GM18907 (cell line): ENCODE measurements around the gene MYOG.

Source experiments
- ATAC-seq: cut with Tn5 transposase; IDR thresholded peaks from one replicate; pipeline ENCODE4 v1.9.1; 2021; ENCODE audit warnings: mild to moderate bottlenecking, moderate library complexity; ENCODE audit not compliant: unreplicated experiment

MYOG gene

GRCh38 chr1:203072911-203073310, 12.9 kb downstream of the MYOG start:
- no peak for ATAC-seq

- no peak for ATAC-seq
Observed at GRCh38 chr1:203072002-203072602, 13.7 kb downstream of the MYOG start.

GRCh38 chr1:203069030-203069747, 16.6 kb downstream of the MYOG start:
- ATAC-seq = no peak

GRCh38 chr1:203066965-203067364, 18.8 kb downstream of the MYOG start:
- ATAC-seq = no peak

- no peak for ATAC-seq
Observed at GRCh38 chr1:203065986-203066385, 19.8 kb downstream of the MYOG start.

GRCh38 chr1:203065191-203065590, 20.6 kb downstream of the MYOG start:
- no peak for ATAC-seq

- no peak for ATAC-seq
Observed at GRCh38 chr1:203063287-203063686, 22.5 kb downstream of the MYOG start.

GRCh38 chr1:203060115-203060514, 25.7 kb downstream of the MYOG start:
- no peak for ATAC-seq

GRCh38 chr1:203059485-203059884, 26.3 kb downstream of the MYOG start:
- ATAC-seq = no peak

GRCh38 chr1:203058676-203058935, 27.2 kb downstream of the MYOG start:
- ATAC-seq = no peak

- no peak for ATAC-seq
Observed at GRCh38 chr1:203057911-203058675, 27.7 kb downstream of the MYOG start.

GRCh38 chr1:203056516-203056915, 29.3 kb downstream of the MYOG start:
- no peak for ATAC-seq

- no peak for ATAC-seq
Observed at GRCh38 chr1:203056012-203056411, 29.8 kb downstream of the MYOG start.

GRCh38 chr1:203055161-203055799, 30.5 kb downstream of the MYOG start:
- ATAC-seq = no peak

GRCh38 chr1:203054642-203055041, 31.2 kb downstream of the MYOG start:
- ATAC-seq = no peak

- ATAC-seq = no peak
Observed at GRCh38 chr1:203054184-203054583, 31.6 kb downstream of the MYOG start.

- ATAC-seq = no peak
Observed at GRCh38 chr1:203052601-203053000, 33.2 kb downstream of the MYOG start.

GRCh38 chr1:203051841-203052324, 33.9 kb downstream of the MYOG start:
- no peak for ATAC-seq

GRCh38 chr1:203050826-203051225, 35.0 kb downstream of the MYOG start:
- no peak for ATAC-seq

- ATAC-seq = no peak
Observed at GRCh38 chr1:203049576-203050180, 36.1 kb downstream of the MYOG start.

- no peak for ATAC-seq
Observed at GRCh38 chr1:203049077-203049476, 36.7 kb downstream of the MYOG start.
